ENCODE results near the gene HNRNPUL1. TPM values are rescaled to one million over a fixed set of nuclear protein-coding genes. Genes with fewer than 3 reads are reported as not detected.

Gene HNRNPUL1
- total RNA-seq, 1 donor from 2014 or later = 132 TPM

DNA sequence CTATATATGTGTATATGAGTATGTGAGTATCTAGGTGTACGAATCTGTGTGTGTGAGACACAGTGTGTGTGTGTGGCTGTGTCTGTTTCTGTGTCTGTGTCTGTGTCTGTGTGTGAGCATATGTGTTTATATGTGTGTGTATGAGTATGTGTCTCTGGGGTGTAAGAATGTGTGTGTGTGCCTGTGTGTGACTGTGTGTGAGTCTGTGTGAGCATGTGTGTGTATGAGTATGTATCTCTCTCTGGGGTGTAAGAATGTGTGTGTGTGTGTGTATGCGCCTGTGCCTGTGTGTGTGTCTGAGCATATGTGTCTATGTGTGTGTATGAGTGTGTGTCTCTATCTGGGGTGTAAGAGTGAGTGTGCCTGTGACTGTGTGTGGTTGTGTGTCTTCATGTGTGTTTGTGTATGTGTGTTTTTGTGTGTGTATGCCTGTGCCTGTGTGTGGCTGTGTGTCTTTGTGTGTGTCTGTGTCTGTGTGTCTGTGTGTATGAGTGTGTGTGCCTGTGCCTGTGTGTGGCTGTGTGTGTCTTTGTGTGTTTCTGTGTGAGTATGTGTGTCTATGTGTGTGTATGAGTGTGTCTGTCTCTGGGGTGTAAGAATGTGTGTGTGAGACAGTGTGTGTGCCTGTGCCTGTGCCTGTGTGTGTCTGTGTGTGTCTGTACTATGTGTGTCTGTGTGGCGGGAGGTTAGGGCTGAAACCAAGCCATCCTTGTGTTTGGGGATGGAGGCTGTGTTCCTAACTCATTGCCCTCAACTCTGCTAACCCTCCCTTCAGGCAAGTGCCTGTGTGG is 33.9 kb upstream of the HNRNPUL1 start:
- Histone ChIP-seq H3K4me3 (ENCODE audit: low read depth, low read length) (no peak overlapping the region), H3K36me3 (ENCODE audit: control insufficient read depth, insufficient read depth, low read length) (no peaks in the 10 kb centered on the region), H3K27me3 (ENCODE audit: control insufficient read depth, insufficient read depth, low read length) (no peaks in the 10 kb centered on the region)
- no peak for DNase-seq (ENCODE audit: low read depth)
- TF ChIP-seq, protein P1, sequence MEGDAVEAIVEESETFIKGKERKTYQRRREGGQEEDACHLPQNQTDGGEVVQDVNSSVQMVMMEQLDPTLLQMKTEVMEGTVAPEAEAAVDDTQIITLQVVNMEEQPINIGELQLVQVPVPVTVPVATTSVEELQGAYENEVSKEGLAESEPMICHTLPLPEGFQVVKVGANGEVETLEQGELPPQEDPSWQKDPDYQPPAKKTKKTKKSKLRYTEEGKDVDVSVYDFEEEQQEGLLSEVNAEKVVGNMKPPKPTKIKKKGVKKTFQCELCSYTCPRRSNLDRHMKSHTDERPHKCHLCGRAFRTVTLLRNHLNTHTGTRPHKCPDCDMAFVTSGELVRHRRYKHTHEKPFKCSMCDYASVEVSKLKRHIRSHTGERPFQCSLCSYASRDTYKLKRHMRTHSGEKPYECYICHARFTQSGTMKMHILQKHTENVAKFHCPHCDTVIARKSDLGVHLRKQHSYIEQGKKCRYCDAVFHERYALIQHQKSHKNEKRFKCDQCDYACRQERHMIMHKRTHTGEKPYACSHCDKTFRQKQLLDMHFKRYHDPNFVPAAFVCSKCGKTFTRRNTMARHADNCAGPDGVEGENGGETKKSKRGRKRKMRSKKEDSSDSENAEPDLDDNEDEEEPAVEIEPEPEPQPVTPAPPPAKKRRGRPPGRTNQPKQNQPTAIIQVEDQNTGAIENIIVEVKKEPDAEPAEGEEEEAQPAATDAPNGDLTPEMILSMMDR (IDR thresholded peaks at IDR 0.05; ENCODE audit: insufficient read depth, low read length, poor library complexity, severe bottlenecking) = no peak

DNA sequence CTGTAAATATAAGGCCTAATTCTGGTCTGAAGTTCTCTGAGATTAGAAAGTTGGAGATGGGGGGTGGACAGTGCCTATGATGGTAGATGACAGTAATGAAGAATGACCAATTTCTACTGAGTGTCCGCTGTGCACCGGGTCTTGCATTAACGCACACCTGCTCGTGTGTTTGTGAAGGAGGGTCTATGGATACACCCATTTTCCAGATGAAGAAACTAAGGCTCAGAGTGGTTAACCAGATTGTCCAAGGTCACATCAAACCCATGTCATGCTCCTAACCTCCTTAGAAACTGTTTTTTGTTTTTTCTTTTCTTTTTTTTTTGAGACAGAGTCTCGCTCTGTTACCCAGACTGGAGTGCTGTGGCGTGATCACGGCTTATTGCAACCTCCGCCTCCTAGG is 31.5 kb upstream of the HNRNPUL1 start:
- Histone ChIP-seq H3K36me3 (ENCODE audit: control insufficient read depth, insufficient read depth, low read length) (no peaks in the 10 kb centered on the region), H3K27me3 (ENCODE audit: control insufficient read depth, insufficient read depth, low read length) (no peaks in the 10 kb centered on the region), H3K4me3 (ENCODE audit: low read depth, low read length) (no peak overlapping the region)
- TF ChIP-seq, protein P1 (IDR thresholded peaks at IDR 0.05; ENCODE audit: insufficient read depth, low read length, poor library complexity, severe bottlenecking) = no peak
- DNase-seq (ENCODE audit: low read depth) = no peak

DNA sequence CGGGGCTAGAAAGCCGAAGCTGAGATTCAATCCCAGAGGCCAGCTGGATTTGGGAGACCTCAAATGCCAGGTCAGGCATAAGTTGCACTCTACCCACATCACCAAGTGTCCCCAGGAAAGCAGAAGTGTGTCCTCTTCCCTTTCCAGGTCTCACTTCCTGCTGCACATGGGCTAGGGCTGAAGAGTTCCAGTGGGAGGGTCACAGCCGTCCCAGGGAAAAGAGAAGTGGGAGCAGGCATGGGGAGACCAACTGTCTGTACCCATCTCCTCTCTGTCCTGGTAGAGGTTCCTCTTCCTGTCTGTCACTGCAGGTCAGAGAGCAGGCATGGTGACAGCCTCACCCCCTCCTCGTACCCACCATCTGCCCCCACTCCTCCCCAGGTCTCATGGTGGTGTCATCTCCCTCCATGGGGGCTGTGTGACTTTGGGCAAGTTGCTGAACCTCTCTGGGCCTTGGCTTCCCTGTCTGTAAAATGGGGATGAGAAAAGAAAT is 30.4 kb upstream of the HNRNPUL1 start:
- TF ChIP-seq, protein P1 (IDR thresholded peaks at IDR 0.05; ENCODE audit: insufficient read depth, low read length, poor library complexity, severe bottlenecking) = no peak
- H3K27me3 ChIP-seq (ENCODE audit: control insufficient read depth, insufficient read depth, low read length) = no peaks in the 10 kb centered on the region
- peaks cover 2% of the 10 kb centered on the region for H3K36me3 ChIP-seq (ENCODE audit: control insufficient read depth, insufficient read depth, low read length)
- H3K4me3 ChIP-seq (ENCODE audit: low read depth, low read length) = no peak overlapping the region
- DNase-seq (ENCODE audit: low read depth) = no peak

DNA sequence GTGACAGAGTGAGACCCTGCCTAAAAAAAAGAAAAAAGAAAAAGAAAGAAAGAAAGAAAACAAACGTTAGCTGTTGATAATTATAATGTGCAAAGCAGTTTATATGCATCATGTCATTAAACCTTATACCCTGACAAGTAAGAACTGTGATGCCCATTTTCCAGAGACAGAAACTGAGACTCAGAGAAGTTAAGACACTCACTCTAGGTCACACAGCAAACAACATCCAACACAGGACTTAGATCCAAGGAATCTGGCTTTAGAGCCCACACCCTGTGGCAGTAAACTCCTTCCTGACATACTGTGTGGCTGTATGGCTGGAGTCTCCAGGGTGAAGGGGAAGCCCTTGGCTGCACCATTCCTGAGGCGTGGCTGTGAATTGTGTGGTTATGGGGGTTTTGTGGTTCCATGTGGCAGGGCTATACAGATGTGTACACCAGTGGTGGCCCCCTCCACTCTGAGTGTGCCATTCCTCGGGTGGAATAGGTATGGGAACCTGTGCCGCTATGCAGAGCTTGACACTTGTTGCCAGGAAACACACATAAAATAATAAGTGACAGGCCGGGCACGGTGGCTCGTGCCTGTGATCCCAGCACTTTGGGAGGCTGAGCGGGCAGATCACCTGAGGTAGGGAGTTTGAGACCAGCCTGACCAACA is 29.5 kb upstream of the HNRNPUL1 start:
- H3K36me3 ChIP-seq (ENCODE audit: control insufficient read depth, insufficient read depth, low read length) = peaks cover 4% of the 10 kb centered on the region
- H3K27me3 ChIP-seq (ENCODE audit: control insufficient read depth, insufficient read depth, low read length) = no peaks in the 10 kb centered on the region
- no peak for DNase-seq (ENCODE audit: low read depth)
- H3K4me3 ChIP-seq (ENCODE audit: low read depth, low read length) = no peak overlapping the region
- TF ChIP-seq, protein P1 (IDR thresholded peaks at IDR 0.05; ENCODE audit: insufficient read depth, low read length, poor library complexity, severe bottlenecking) = no peak

DNA sequence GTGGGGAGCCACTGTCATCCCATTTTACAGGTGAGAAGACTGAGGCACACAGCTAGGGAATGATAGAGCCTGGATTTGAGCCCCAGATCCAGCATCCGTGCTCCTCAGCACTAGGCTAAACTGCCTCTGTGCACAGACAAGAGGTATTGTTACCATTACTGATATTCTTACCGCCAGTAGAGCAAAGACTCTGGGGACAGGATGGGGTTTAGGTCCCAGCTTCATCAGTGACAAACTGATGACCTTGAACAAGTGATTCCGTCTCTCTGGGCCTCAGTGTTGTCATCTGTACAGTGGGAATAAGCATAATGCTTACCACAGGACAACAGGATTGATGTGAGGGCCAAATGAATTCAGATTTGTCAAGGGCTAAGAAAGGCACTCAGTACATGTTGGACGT is 28.7 kb upstream of the HNRNPUL1 start:
- no peak overlapping the region for H3K4me3 ChIP-seq (ENCODE audit: low read depth, low read length)
- peaks cover 4% of the 10 kb centered on the region for H3K36me3 ChIP-seq (ENCODE audit: control insufficient read depth, insufficient read depth, low read length)
- TF ChIP-seq, protein P1 (IDR thresholded peaks at IDR 0.05; ENCODE audit: insufficient read depth, low read length, poor library complexity, severe bottlenecking) = no peak

More for the DNA sequence above, 28.7 kb upstream of the HNRNPUL1 start:
- DNase-seq (ENCODE audit: low read depth) = no peak
- H3K27me3 ChIP-seq (ENCODE audit: control insufficient read depth, insufficient read depth, low read length) = no peaks in the 10 kb centered on the region

Data from kidney epithelial cell (primary cell).